Measurements from ENCODE around the gene MED22. TPM values are rescaled to one million over a fixed set of nuclear protein-coding genes. Genes with fewer than 3 reads are reported as not detected.
"Not testable (repeated sequence)": the region's sequence is repeated elsewhere in the genome, so short reads cannot be mapped to it uniquely, and the experiment has no call there.

The MED22 gene
- total RNA-seq, 1 experiment from 2014 or later, result 60.1 TPM

GRCh38 chr9:133377721-133378216 is 29.8 kb upstream of the MED22 start:
- no peak for TF ChIP-seq CTCF (IDR thresholded peaks at IDR 0.05; ENCODE audit: insufficient read depth in 1 of 2, low read depth in 1 of 2, low read length in 1 of 2, severe bottlenecking in 1 of 2, unreplicated experiment in 1 of 2)
- POLR2A ChIA-PET, result interaction anchor here (0.6 to 1.0 kb wide), 3 partner anchors 9 to 82 kb away, joined by 3 to 9 read pairs (median 5); partner anchors contain the start of gene CACFD1
- no peaks in the 10 kb centered on the region for H3K4me1 Mint-ChIP-seq (ENCODE audit: low read depth, unreplicated experiment)
- H3K4me1 ChIP-seq, result peaks cover 6% of the 10 kb centered on the region; the same call in 1 of the 2 replicates
- CTCF ChIA-PET, result interaction anchor here (0.6 to 0.9 kb wide), 2 partner anchors 20 to 189 kb away, joined by 3 read pairs; no protein-coding TSS in a partner anchor
- H3K27me3 Mint-ChIP-seq (ENCODE audit: insufficient read depth, unreplicated experiment), result no peaks in the 10 kb centered on the region
- no peaks in the 10 kb centered on the region for H3K9me3 ChIP-seq
- no peak overlapping the region for H3K4me3 ChIP-seq (ENCODE audit: low read depth, low read length)
- no peak overlapping the region for H3K27ac Mint-ChIP-seq (ENCODE audit: unreplicated experiment)
- peaks cover 29% of the 10 kb centered on the region for H3K36me3 Mint-ChIP-seq (ENCODE audit: insufficient read depth, unreplicated experiment)
- H3K36me3 ChIP-seq (ENCODE audit: control insufficient read depth, insufficient read depth, low read length), result 0 out of 2 replicates have a peak, but pooled peaks cover 1% of the 10 kb centered on the region
- no peaks in the 10 kb centered on the region for H3K27me3 ChIP-seq (replicated peaks; ENCODE audit: control insufficient read depth, insufficient read depth, low read length)
- H3K9me3 Mint-ChIP-seq (ENCODE audit: unreplicated experiment), result no peaks in the 10 kb centered on the region
- no TSS peak for BruUV-seq (replicated peaks)
- intact Hi-C loops (cut with micrococcal nuclease; ENCODE audit: unreplicated experiment), result loop anchor here (2.0 kb wide), 1 partner anchor 21 kb away; the partner anchor contains the start of genes SURF1 and SURF2
- no peak overlapping the region for H3K4me3 Mint-ChIP-seq (ENCODE audit: unreplicated experiment)
- DNase-seq, result no peak

- intact Hi-C loops (cut with micrococcal nuclease; ENCODE audit: unreplicated experiment), result loop anchor here (2.0 kb wide), 1 partner anchor 20 kb away; the partner anchor contains the start of genes SURF1 and SURF2
- H3K36me3 Mint-ChIP-seq (ENCODE audit: insufficient read depth, unreplicated experiment), result peaks cover 34% of the 10 kb centered on the region
- not testable (repeated sequence) for H3K9me3 Mint-ChIP-seq (ENCODE audit: unreplicated experiment); H3K27me3 ChIP-seq (replicated peaks; ENCODE audit: control insufficient read depth, insufficient read depth, low read length); H3K36me3 ChIP-seq (ENCODE audit: control insufficient read depth, insufficient read depth, low read length); DNase-seq; H3K4me1 Mint-ChIP-seq (ENCODE audit: low read depth, unreplicated experiment); H3K4me1 ChIP-seq; H3K9me3 ChIP-seq; H3K27me3 Mint-ChIP-seq (ENCODE audit: insufficient read depth, unreplicated experiment); H3K4me3 ChIP-seq (ENCODE audit: low read depth, low read length); BruUV-seq (replicated peaks); H3K4me3 Mint-ChIP-seq (ENCODE audit: unreplicated experiment); H3K27ac Mint-ChIP-seq (ENCODE audit: unreplicated experiment)
- ChIA-PET CTCF (interaction anchor here (0.6 kb wide), 1 partner anchor 112 kb away, joined by 3 read pairs; no protein-coding TSS in a partner anchor), POLR2A (interaction anchor here (1.0 kb wide), 1 partner anchor 15 kb away, joined by 9 read pairs; no protein-coding TSS in a partner anchor)
Measured at GRCh38 chr9:133377280-133377679, 29.3 kb upstream of the MED22 start.

- H3K36me3 ChIP-seq (ENCODE audit: control insufficient read depth, insufficient read depth, low read length), result peaks cover 3% of the 10 kb centered on the region; the same call in 1 of the 2 replicates
- peak within 1 kb of the TSS; percentile 84 for H3K4me3 ChIP-seq (ENCODE audit: low read depth, low read length)
- ChIA-PET CTCF (interaction anchor here (0.6 to 0.9 kb wide), 2 partner anchors 19 to 84 kb away, joined by 3 to 4 read pairs; partner anchors contain the start of gene CACFD1), POLR2A (interaction anchor here (0.8 to 1.3 kb wide), 3 partner anchors 13 to 83 kb away, joined by 3 to 5 read pairs (median 5); partner anchors contain the start of genes CACFD1, MED22 and RPL7A)
- intact Hi-C loops (cut with micrococcal nuclease; ENCODE audit: unreplicated experiment), result loop anchor here (2.0 kb wide), 1 partner anchor 19 kb away; the partner anchor contains the start of genes SURF1 and SURF2
- H3K27ac Mint-ChIP-seq (ENCODE audit: unreplicated experiment), result peak within 1 kb of the TSS; percentile 96
- no peaks in the 10 kb centered on the region for H3K27me3 Mint-ChIP-seq (ENCODE audit: insufficient read depth, unreplicated experiment)
- H3K4me3 Mint-ChIP-seq (ENCODE audit: unreplicated experiment), result peak within 1 kb of the TSS; percentile 89
- peaks cover 8% of the 10 kb centered on the region for H3K4me1 Mint-ChIP-seq (ENCODE audit: low read depth, unreplicated experiment)
- no TSS peak for BruUV-seq (replicated peaks)
- no peak for TF ChIP-seq CTCF (IDR thresholded peaks at IDR 0.05; ENCODE audit: insufficient read depth in 1 of 2, low read depth in 1 of 2, low read length in 1 of 2, severe bottlenecking in 1 of 2, unreplicated experiment in 1 of 2)
- peaks cover 47% of the 10 kb centered on the region for H3K36me3 Mint-ChIP-seq (ENCODE audit: insufficient read depth, unreplicated experiment)
- H3K9me3 ChIP-seq, result no peaks in the 10 kb centered on the region
- H3K4me1 ChIP-seq, result peaks cover 6% of the 10 kb centered on the region; the same call in 1 of the 2 replicates
- no peaks in the 10 kb centered on the region for H3K9me3 Mint-ChIP-seq (ENCODE audit: unreplicated experiment)
- H3K27me3 ChIP-seq (replicated peaks; ENCODE audit: control insufficient read depth, insufficient read depth, low read length), result no peaks in the 10 kb centered on the region
- DNase-seq, result peak; percentile 95 to 98
Measured at GRCh38 chr9:133375724-133376654, 28.1 kb upstream of the MED22 start, which contains the start of the genes STKLD1 and SURF4. Gene STKLD1, plus strand, starts transcription at chr9:133376366. Its CDS starts 108 bp downstream, at chr9:133376474. Gene SURF4, minus strand, starts transcription at chr9:133376060. Its CDS starts 91 bp downstream, at chr9:133375969.
